ENCODE results near the gene OR51M1. TPM values are rescaled to one million over a fixed set of nuclear protein-coding genes. Genes with fewer than 3 reads are reported as not detected.

The OR51M1 gene
- total RNA-seq, 1 donor from 2014 or later = not detected

GRCh38 chr11:5398936-5399335 is 15.3 kb downstream of the OR51M1 start:
- Histone ChIP-seq H3K27me3 (ENCODE audit: insufficient read depth, low read length) (no peaks in the 10 kb centered on the region), H4K20me1 (ENCODE audit: insufficient read depth, low read length) (no peaks in the 10 kb centered on the region), H3K4me1 (ENCODE audit: insufficient read depth, low read length) (no peaks in the 10 kb centered on the region), H2AFZ (ENCODE audit: low read depth, low read length) (no peak overlapping the region), H3K36me3 (ENCODE audit: insufficient read depth, low read length) (no peaks in the 10 kb centered on the region), H3K4me2 (ENCODE audit: low read length) (no peak overlapping the region), H3K4me3 (ENCODE audit: insufficient read depth, low read depth, low read length) (no peak overlapping the region), H3K9me3 (ENCODE audit: insufficient read depth, low read depth, low read length) (no peaks in the 10 kb centered on the region), H3K27ac (ENCODE audit: low read depth, low read length) (no peak overlapping the region), H3K79me2 (ENCODE audit: insufficient read depth, low read length) (no peaks in the 10 kb centered on the region), H3K9ac (ENCODE audit: low read length) (no peak overlapping the region)
- no peak for TF ChIP-seq CTCF (IDR thresholded peaks at IDR 0.05; ENCODE audit: insufficient read depth, low read depth, low read length)
- TF ChIP-seq EZH2 (IDR thresholded peaks at IDR 0.05; ENCODE audit: insufficient read depth, low read length) = no peak
- FAIRE-seq (no peak), DNase-seq (ENCODE audit: low read depth) (no peak)
- H3K4me3 Mint-ChIP-seq (ENCODE audit: unreplicated experiment) = no peak overlapping the region
- H3K9me3 Mint-ChIP-seq (ENCODE audit: unreplicated experiment) = no peaks in the 10 kb centered on the region
- H3K4me1 Mint-ChIP-seq (ENCODE audit: low read depth, unreplicated experiment) = no peaks in the 10 kb centered on the region
- no peaks in the 10 kb centered on the region for H3K36me3 Mint-ChIP-seq (ENCODE audit: low read depth, unreplicated experiment)
- H3K27me3 Mint-ChIP-seq (ENCODE audit: low read depth, unreplicated experiment) = peaks cover 2% of the 10 kb centered on the region
- H3K27ac Mint-ChIP-seq (ENCODE audit: unreplicated experiment) = no peak overlapping the region

GRCh38 chr11:5405173-5405572 is 21.6 kb downstream of the OR51M1 start:
- H3K4me3 ChIP-seq (ENCODE audit: insufficient read depth, low read depth, low read length) = no peak overlapping the region
- Mint-ChIP-seq H3K9me3 (ENCODE audit: unreplicated experiment) (no peaks in the 10 kb centered on the region), H3K36me3 (ENCODE audit: low read depth, unreplicated experiment) (no peaks in the 10 kb centered on the region), H3K4me1 (ENCODE audit: low read depth, unreplicated experiment) (no peaks in the 10 kb centered on the region), H3K27ac (ENCODE audit: unreplicated experiment) (no peak overlapping the region), H3K4me3 (ENCODE audit: unreplicated experiment) (no peak overlapping the region), H3K27me3 (ENCODE audit: low read depth, unreplicated experiment) (no peaks in the 10 kb centered on the region)
- no peak for TF ChIP-seq CTCF (IDR thresholded peaks at IDR 0.05; ENCODE audit: insufficient read depth, low read depth, low read length)
- no peak for TF ChIP-seq EZH2 (IDR thresholded peaks at IDR 0.05; ENCODE audit: insufficient read depth, low read length)
- H4K20me1 ChIP-seq (ENCODE audit: insufficient read depth, low read length) = no peaks in the 10 kb centered on the region
- H3K9me3 ChIP-seq (ENCODE audit: insufficient read depth, low read depth, low read length) = no peaks in the 10 kb centered on the region
- no peak overlapping the region for H2AFZ ChIP-seq (ENCODE audit: low read depth, low read length)
- H3K4me2 ChIP-seq (ENCODE audit: low read length) = no peak overlapping the region
- no peak overlapping the region for H3K27ac ChIP-seq (ENCODE audit: low read depth, low read length)
- H3K9ac ChIP-seq (ENCODE audit: low read length) = no peak overlapping the region
- H3K27me3 ChIP-seq (ENCODE audit: insufficient read depth, low read length) = no peaks in the 10 kb centered on the region
- H3K4me1 ChIP-seq (ENCODE audit: insufficient read depth, low read length) = no peaks in the 10 kb centered on the region
- FAIRE-seq = no peak
- no peaks in the 10 kb centered on the region for H3K36me3 ChIP-seq (ENCODE audit: insufficient read depth, low read length)
- DNase-seq (ENCODE audit: low read depth) = no peak
- H3K79me2 ChIP-seq (ENCODE audit: insufficient read depth, low read length) = no peaks in the 10 kb centered on the region

GRCh38 chr11:5420993-5421392 is 37.4 kb downstream of the OR51M1 start:
- Mint-ChIP-seq H3K4me3 (ENCODE audit: unreplicated experiment) (no peak overlapping the region), H3K27me3 (ENCODE audit: low read depth, unreplicated experiment) (no peaks in the 10 kb centered on the region), H3K9me3 (ENCODE audit: unreplicated experiment) (no peaks in the 10 kb centered on the region), H3K4me1 (ENCODE audit: low read depth, unreplicated experiment) (no peaks in the 10 kb centered on the region), H3K36me3 (ENCODE audit: low read depth, unreplicated experiment) (no peaks in the 10 kb centered on the region), H3K27ac (ENCODE audit: unreplicated experiment) (no peak overlapping the region)
- no peak for FAIRE-seq
- TF ChIP-seq CTCF (IDR thresholded peaks at IDR 0.05; ENCODE audit: insufficient read depth, low read depth, low read length) (no peak), EZH2 (IDR thresholded peaks at IDR 0.05; ENCODE audit: insufficient read depth, low read length) (no peak)
- Histone ChIP-seq H3K4me1 (ENCODE audit: insufficient read depth, low read length) (no peaks in the 10 kb centered on the region), H4K20me1 (ENCODE audit: insufficient read depth, low read length) (no peaks in the 10 kb centered on the region), H3K79me2 (ENCODE audit: insufficient read depth, low read length) (no peaks in the 10 kb centered on the region), H3K9ac (ENCODE audit: low read length) (no peak overlapping the region), H3K36me3 (ENCODE audit: insufficient read depth, low read length) (no peaks in the 10 kb centered on the region), H2AFZ (ENCODE audit: low read depth, low read length) (no peak overlapping the region), H3K4me3 (ENCODE audit: insufficient read depth, low read depth, low read length) (no peak overlapping the region), H3K9me3 (ENCODE audit: insufficient read depth, low read depth, low read length) (no peaks in the 10 kb centered on the region), H3K4me2 (ENCODE audit: low read length) (no peak overlapping the region), H3K27me3 (ENCODE audit: insufficient read depth, low read length) (no peaks in the 10 kb centered on the region), H3K27ac (ENCODE audit: low read depth, low read length) (no peak overlapping the region)
- DNase-seq (ENCODE audit: low read depth) = no peak

All from astrocyte (in vitro differentiated cells and primary cell).